Measurements from ENCODE around the gene ZXDA. TPM values are rescaled to one million over a fixed set of nuclear protein-coding genes. Genes with fewer than 3 reads are reported as not detected.

ZXDA gene
- total RNA-seq, 2 donors from 2014 or later: 1.9 TPM; not detected in 1

- Mint-ChIP-seq H3K27ac (no peak overlapping the region), H3K9me3 (peaks cover 21% of the 10 kb centered on the region), H3K4me3 (no peak overlapping the region), H3K27me3 (ENCODE audit: insufficient read depth) (no peaks in the 10 kb centered on the region), H3K4me1 (no peaks in the 10 kb centered on the region), H3K36me3 (ENCODE audit: low read depth) (no peaks in the 10 kb centered on the region)
- no peak overlapping the region for H3K9ac ChIP-seq (ENCODE audit: extremely low read depth, low read length, poor library complexity, severe bottlenecking)
- H3K36me3 ChIP-seq (ENCODE audit: control insufficient read depth, insufficient read depth, low read length): no peaks in the 10 kb centered on the region
- no peak overlapping the region for H3K4me3 ChIP-seq (ENCODE audit: low read length)
- H3K27me3 ChIP-seq (ENCODE audit: control insufficient read depth, insufficient read depth, low read length, poor library complexity, severe bottlenecking): no peaks in the 10 kb centered on the region
- WGBS, 2 experiments (ENCODE audit: insufficient coverage in 1 of 2, insufficient read length in 1 of 2): no CpG with 5 or more reads among the region's 1 CpG
- no peak overlapping the region for H3K27ac ChIP-seq (ENCODE audit: low read depth, low read length)
- H3K4me1 ChIP-seq (ENCODE audit: control insufficient read depth, insufficient read depth, low read length): no peaks in the 10 kb centered on the region
- TF ChIP-seq, protein P1, sequence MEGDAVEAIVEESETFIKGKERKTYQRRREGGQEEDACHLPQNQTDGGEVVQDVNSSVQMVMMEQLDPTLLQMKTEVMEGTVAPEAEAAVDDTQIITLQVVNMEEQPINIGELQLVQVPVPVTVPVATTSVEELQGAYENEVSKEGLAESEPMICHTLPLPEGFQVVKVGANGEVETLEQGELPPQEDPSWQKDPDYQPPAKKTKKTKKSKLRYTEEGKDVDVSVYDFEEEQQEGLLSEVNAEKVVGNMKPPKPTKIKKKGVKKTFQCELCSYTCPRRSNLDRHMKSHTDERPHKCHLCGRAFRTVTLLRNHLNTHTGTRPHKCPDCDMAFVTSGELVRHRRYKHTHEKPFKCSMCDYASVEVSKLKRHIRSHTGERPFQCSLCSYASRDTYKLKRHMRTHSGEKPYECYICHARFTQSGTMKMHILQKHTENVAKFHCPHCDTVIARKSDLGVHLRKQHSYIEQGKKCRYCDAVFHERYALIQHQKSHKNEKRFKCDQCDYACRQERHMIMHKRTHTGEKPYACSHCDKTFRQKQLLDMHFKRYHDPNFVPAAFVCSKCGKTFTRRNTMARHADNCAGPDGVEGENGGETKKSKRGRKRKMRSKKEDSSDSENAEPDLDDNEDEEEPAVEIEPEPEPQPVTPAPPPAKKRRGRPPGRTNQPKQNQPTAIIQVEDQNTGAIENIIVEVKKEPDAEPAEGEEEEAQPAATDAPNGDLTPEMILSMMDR (conservative IDR thresholded peaks at IDR 0.05): no peak
- peaks cover 18% of the 10 kb centered on the region for H3K9me3 ChIP-seq (ENCODE audit: control insufficient read depth, low read length)
- DNase-seq: no peak
Measured at GRCh38 chrX:57901466-57901865, 8.8 kb downstream of the ZXDA start.

DNA sequence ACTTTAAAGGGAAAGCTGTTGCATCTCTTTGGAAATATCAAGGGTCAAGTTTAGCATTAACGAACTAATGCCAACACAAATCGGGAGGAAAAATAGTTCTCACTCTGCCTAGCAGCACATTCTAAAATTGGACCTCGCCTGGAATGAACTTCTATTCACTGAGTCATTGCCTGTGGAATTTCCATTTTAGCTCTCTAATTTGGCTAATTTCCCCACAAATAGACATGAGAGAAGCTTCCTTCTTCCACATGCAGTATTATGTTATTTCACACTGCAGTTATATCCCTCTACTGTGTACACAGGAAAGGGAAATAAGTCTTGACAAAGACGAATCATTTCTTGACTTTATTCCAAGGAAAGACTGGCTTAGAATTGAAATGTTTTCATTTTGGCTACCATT lies 9.3 kb downstream of the ZXDA start:
- TF ChIP-seq, protein P1 (conservative IDR thresholded peaks at IDR 0.05): no peak
- no peak overlapping the region for H3K27ac ChIP-seq (ENCODE audit: low read depth, low read length)
- WGBS, 2 experiments (ENCODE audit: insufficient coverage in 1 of 2, insufficient read length in 1 of 2): 60 to 85% methylated on average over 1 to 3 of the region's 4 CpGs
- Mint-ChIP-seq H3K4me3 (no peak overlapping the region), H3K27ac (no peak overlapping the region), H3K4me1 (no peaks in the 10 kb centered on the region), H3K27me3 (ENCODE audit: insufficient read depth) (no peaks in the 10 kb centered on the region), H3K9me3 (peaks cover 24% of the 10 kb centered on the region), H3K36me3 (ENCODE audit: low read depth) (no peaks in the 10 kb centered on the region)
- DNase-seq: no peak
- no peak overlapping the region for H3K4me3 ChIP-seq (ENCODE audit: low read length)
- no peaks in the 10 kb centered on the region for H3K27me3 ChIP-seq (ENCODE audit: control insufficient read depth, insufficient read depth, low read length, poor library complexity, severe bottlenecking)
- H3K9me3 ChIP-seq (ENCODE audit: control insufficient read depth, low read length): peaks cover 23% of the 10 kb centered on the region
- H3K9ac ChIP-seq (ENCODE audit: extremely low read depth, low read length, poor library complexity, severe bottlenecking): no peak overlapping the region
- no peaks in the 10 kb centered on the region for H3K4me1 ChIP-seq (ENCODE audit: control insufficient read depth, insufficient read depth, low read length)
- no peaks in the 10 kb centered on the region for H3K36me3 ChIP-seq (ENCODE audit: control insufficient read depth, insufficient read depth, low read length)

DNA sequence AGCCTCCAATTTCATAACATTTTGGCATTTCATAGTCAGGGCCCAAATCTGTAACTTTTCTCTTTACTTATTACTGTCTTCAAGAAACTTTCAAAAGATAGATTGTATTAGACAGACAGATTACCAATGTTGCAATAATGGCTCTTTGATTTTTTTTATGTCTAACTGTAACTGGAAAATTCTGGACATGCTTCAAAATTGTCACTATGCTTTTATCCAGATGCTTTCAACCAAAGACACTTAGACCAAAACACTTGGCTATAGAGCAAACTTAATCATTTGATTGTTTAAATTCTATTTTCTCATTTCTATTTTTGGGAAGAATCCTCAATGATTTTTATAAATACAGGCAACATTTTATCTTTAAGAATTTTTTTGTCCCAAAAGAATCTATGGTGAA lies 10.4 kb downstream of the ZXDA start:
- TF ChIP-seq, protein P1 (conservative IDR thresholded peaks at IDR 0.05): no peak
- Mint-ChIP-seq H3K4me1 (no peaks in the 10 kb centered on the region), H3K36me3 (ENCODE audit: low read depth) (no peaks in the 10 kb centered on the region), H3K4me3 (no peak overlapping the region), H3K27me3 (ENCODE audit: insufficient read depth) (no peaks in the 10 kb centered on the region), H3K9me3 (peaks cover 28% of the 10 kb centered on the region), H3K27ac (no peak overlapping the region)
- Histone ChIP-seq H3K4me3 (ENCODE audit: low read length) (no peak overlapping the region), H3K27ac (ENCODE audit: low read depth, low read length) (no peak overlapping the region), H3K36me3 (ENCODE audit: control insufficient read depth, insufficient read depth, low read length) (no peaks in the 10 kb centered on the region), H3K4me1 (ENCODE audit: control insufficient read depth, insufficient read depth, low read length) (no peaks in the 10 kb centered on the region), H3K9ac (ENCODE audit: extremely low read depth, low read length, poor library complexity, severe bottlenecking) (no peak overlapping the region), H3K27me3 (ENCODE audit: control insufficient read depth, insufficient read depth, low read length, poor library complexity, severe bottlenecking) (no peaks in the 10 kb centered on the region), H3K9me3 (ENCODE audit: control insufficient read depth, low read length) (peaks cover 23% of the 10 kb centered on the region)
- no peak for DNase-seq

All from endodermal cell (in vitro differentiated cells).